NCI-H1436 treated with DMSO at 0.1 percent for 48 hours (cell line): ENCODE results near the gene RAB39A.
"Not testable (repeated sequence)": the region's sequence is repeated elsewhere in the genome, so short reads cannot be mapped to it uniquely, and the experiment has no call there.

Experiments used
- DNase-seq: peaks from one replicate; lab custom pipeline; 2025; lab: John Stamatoyannopoulos, UW

The RAB39A gene

GRCh38 chr11:107928046-107928766 lies at the start of gene RAB39A:
Gene RAB39A, plus strand, starts transcription at chr11:107928448. Its CDS starts 121 bp downstream, at chr11:107928569.
- peak; percentile 92 for DNase-seq

GRCh38 chr11:107881471-107881870 lies 46.8 kb upstream of the RAB39A start:
- not testable (repeated sequence) for DNase-seq

- no peak for DNase-seq
Measured at GRCh38 chr11:107882095-107882820, 46.0 kb upstream of the RAB39A start.

DNA sequence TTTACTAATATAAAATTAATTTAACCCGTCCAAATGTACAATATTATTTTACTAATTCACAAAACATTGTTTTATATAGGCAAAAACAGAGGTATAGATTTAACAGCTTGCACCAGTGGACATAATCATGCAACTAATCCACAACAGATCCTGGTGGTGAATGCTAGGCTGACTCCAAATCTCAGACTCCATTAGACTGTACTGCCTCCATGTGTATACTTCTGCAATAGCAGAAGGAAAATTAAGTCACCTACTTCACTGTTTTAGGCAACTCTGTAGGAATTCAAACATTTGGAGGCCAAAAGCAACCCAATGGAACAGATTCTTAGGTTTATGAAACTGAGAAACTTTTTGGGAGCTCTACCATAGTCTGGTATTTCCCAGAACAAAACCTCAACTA lies 30.0 kb upstream of the RAB39A start:
- no peak for DNase-seq

DNA sequence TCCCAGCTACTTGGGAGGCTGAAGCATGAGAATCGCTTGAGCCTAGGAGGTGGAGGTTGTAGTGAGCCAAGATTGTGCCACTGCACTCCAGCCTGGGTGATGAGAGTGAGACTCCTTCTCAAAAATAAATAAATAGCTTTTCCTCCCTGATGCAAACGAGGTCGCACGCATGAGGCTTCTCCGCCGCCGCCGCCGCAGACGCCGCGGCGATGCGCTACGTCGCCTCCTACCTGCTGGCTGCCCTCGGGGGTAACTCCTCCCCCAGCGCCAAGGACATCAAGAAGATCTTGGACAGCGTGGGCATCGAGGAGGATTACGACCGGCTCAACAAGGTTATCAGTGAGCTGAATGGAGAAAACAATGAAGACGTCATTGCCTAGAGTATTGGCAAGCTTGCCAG lies 20.0 kb upstream of the RAB39A start:
- DNase-seq: no peak

- not testable (repeated sequence) for DNase-seq
Measured at GRCh38 chr11:107912415-107912814, 15.8 kb upstream of the RAB39A start.

DNA sequence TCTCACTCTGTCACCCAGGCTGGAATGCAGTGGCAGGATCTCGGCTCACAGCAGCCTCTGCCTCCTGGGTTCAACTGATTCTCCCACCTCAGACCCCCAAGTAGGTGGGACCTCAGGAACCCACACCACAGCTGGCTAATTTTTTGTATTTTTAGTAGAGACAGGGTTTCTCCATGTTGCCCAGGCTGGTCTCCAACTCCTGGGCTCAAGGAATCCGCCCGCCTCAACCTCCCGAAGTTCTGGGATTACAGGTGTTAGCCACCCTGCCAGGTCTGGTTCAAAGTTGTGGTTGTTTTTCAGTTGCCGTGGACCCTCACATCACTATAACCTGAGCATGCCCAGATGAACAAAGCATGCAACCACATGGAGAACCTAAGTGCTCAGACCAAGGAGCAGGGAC lies 13.0 kb upstream of the RAB39A start:
- no peak for DNase-seq

GRCh38 chr11:107916671-107917241 lies 11.5 kb upstream of the RAB39A start:
- DNase-seq: no peak

DNA sequence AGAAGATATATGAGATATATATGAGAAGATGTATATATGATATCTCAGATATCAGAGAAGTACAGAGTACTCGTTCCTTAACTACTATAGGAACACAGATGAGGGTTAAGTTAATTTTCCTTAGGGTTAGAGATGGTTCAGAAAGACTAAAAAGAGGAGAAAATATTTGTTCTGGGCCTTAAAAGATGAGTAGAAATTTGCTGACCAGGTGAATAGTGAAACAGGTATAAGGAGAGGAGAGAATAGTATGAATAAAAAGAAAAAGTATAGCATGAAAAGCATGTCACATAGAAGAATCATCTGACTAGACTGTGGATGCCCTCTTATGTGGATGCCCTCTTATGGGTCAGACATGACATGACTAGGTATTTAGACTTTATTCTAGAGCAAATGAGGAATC lies 6.3 kb upstream of the RAB39A start:
- DNase-seq: no peak

DNA sequence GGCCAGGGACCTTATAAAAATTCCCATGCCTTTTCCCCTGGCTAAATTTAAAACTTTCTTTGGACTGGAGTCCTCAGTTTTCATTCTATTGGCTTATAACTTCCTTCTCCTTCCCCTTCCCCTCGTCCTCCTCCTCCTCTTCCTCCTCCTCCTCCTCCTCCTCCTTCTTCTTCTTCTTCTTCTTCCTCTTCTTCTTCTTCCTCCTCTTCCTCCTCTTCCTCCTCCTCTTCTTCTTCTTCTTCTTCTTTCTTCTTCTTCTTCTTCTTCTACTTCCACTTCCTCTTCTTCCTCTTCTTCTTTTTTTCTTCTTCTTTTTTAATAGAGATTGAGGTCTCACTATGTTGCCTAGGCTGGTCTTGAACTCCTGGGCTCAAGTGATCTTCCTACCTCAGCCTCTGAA lies 4.7 kb upstream of the RAB39A start:
- DNase-seq: not testable (repeated sequence)

DNA sequence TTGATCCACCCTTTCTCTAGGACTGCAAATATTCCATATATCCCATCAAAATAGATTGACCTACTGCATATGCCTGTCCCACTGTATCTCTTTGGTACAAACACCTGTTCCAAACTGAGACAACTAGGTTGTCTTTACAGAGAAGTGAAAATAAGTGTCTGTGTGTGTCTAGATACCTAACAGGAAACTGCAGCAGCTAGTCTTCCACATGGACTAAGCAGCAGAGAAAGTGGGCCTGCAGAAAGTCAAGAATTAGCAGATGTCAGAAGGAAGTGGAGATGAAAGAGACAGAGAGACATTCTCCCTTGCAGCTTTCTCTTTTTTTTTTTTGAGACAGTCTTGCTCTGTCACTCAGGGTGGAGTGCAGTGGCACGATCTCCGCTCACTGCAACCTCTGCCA lies 3.9 kb upstream of the RAB39A start:
- no peak for DNase-seq

DNA sequence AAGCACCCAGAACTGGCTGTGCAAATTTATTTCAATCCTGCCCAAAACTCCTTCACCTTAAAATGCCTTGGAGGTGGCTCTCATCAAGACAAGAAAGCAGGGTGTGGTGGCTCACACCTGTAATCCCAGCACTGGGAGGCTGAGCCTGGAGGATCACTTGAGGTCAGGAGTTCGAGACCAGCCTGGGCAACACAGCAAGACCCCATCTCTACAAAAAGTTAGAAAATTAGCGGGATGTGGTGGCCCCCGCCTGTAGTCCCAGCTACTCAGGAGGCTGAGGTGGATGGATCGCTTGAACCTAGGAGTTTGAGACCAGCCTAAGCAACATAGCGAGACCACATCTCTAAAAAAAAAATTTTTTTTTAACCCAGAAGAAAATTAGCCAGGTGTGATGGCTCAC lies 689 bp upstream of the RAB39A start:
- no peak for DNase-seq

- DNase-seq: no peak
Measured at GRCh38 chr11:107928767-107929507, 689 bp downstream of the RAB39A start.

GRCh38 chr11:107929611-107930200 lies 1.5 kb downstream of the RAB39A start:
- DNase-seq: no peak

- DNase-seq: no peak
Measured at GRCh38 chr11:107931206-107931605, 3.0 kb downstream of the RAB39A start.

DNA sequence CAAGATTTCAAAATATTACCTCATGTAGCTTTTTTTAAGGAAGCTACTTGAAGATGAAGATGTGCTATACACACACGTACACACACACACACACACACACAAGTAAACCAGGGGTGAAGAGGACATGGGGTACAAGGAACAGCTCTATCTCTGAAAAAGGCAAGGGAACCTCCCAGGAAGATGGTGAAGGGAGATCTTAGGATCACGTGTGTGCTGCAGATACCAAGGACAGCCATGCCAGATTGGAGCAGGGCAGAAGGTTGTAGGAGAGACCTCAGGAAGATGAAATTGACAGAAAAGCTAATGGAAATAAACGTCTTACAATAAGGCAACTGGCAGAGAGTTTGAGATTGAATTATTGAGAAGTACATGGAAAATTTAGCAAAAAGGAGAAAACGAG lies 19.7 kb downstream of the RAB39A start:
- no peak for DNase-seq

- not testable (repeated sequence) for DNase-seq
Measured at GRCh38 chr11:107948328-107948727, 20.1 kb downstream of the RAB39A start.

GRCh38 chr11:107951155-107951554 lies 22.9 kb downstream of the RAB39A start:
- no peak for DNase-seq

DNA sequence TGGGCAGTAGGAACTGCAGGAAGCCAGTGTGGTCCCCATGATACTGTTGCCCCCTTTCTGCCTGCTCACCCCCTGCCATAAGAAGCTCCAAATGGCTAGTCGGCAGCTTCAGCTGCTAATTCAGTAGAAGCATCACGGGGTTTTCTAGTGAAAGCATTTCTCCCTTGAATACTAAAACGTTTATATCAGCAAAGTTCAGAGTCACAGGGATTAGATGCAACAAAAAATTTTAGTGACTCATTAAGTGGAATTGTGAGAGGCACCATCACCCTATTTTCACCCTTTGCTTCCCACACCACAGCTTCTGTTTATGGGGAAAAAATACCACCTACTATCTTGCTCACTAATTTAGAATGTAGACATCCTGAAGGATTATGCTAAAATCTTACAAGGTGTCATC lies 25.2 kb downstream of the RAB39A start:
- no peak for DNase-seq

GRCh38 chr11:107956543-107956942 lies 28.3 kb downstream of the RAB39A start:
- DNase-seq: no peak

DNA sequence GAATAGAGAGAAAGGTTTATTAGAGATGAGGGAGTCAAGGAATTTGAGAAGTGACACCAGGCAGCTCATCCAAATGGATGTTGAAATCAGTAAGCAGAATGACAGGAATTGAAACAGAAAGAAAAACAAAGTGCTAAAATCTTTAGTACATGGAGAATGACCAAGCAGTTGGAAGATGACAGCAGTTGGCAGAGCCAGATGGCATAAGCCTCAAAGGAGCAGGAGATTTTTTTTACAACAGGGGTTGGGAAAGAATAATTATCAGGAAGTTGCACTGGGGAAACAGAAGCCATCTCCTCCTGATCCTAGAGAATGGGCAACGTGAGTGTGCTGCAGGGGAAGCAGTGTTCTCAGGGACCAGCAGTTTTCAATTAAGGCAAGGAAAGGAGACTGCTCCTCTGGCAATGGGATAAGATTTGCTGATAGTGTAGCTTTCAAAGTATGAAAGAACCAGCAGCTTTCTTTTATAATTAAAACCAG lies 28.9 kb downstream of the RAB39A start:
- DNase-seq: no peak

DNA sequence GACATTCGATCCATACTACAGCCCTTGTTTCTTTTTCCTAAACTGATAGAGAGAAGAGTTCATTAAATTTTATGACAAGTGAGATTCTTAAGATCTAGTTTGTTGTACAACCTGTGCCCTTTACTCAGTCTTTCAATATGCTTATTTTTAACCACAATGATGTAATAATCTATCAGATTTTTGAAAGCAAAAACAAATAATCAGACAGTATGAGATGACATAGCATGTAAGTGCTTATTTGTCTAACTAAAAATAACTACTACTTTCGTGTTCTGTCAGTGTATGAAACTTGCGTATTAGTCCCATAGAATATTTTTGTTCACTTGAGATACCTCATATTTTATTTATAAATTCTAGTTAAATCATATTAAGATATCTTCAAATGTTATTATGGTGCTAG lies 33.2 kb downstream of the RAB39A start:
- no peak for DNase-seq
